GM21786 (cell line): ENCODE results near the gene RMDN2.
"Not testable (repeated sequence)": the region's sequence is repeated elsewhere in the genome, so short reads cannot be mapped to it uniquely, and the experiment has no call there.

Source experiments
- ATAC-seq: cut with Tn5 transposase; IDR thresholded peaks from one replicate; pipeline ENCODE4 v1.9.1; 2021; ENCODE audit not compliant: unreplicated experiment

RMDN2 gene

DNA sequence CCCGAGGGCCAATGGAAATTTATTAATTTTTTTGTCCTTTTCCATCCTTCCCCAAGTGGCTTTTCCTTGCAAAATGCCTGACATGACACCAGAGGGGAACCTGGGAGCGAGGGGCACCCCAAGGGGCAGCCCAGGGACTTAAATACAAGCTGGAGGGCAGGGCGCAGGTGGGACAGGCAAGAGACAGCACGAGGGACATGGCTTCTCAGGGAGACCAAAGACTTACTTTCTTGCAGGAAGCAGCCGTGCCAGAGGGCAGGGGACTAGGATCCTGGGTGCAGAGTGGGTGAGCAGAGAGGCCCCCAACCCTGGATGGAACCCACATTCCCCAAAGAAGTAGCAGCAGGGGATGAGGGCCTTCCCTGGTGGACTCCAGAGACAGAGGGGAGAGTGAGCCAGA is 5.3 kb downstream of the RMDN2 start:
- not testable (repeated sequence) for ATAC-seq

- not testable (repeated sequence) for ATAC-seq
Observed at GRCh38 chr2:37932873-37933272, 7.8 kb downstream of the RMDN2 start.

DNA sequence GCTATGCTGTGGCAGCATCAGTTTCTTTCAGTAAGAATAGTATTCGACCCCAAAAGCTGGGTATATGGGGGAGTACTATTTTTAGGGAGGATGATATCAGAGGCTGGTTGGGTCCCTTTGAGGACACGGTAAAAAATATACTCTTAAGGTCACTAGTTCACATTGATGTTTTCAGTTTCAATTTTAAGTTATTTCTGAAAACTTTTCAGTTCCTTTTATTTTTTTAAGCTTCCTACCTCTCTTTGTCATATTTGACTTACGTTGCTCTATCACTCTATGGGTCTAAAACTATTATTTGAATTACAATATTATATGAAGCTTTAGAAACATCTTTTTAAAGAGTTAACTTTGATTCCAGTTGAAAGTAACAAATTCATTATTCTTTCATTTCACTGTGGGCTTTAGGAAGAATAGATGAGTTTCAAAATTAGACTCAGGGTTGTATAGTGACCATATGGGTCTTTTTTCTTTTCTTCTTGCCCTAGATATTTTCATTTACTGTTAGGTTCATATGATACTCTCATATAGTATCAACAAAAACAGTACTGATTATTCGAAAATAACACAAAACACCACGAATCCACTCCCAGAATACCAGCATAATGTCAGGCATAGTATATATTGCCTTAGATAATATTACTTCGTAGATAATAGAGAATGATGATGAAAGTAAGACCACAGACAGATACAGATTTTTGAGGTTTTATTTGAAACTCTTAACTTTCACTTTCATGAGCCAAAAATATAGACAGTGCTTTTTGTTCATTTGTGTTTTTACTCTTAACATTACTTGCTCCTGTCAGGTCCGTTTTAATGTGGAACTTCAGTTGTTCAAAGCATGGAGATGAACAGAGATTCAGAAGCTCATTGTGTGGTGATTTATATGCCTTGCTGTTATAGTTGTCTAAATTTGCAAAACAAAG is 9.8 kb downstream of the RMDN2 start:
- peak; percentile 89 for ATAC-seq

DNA sequence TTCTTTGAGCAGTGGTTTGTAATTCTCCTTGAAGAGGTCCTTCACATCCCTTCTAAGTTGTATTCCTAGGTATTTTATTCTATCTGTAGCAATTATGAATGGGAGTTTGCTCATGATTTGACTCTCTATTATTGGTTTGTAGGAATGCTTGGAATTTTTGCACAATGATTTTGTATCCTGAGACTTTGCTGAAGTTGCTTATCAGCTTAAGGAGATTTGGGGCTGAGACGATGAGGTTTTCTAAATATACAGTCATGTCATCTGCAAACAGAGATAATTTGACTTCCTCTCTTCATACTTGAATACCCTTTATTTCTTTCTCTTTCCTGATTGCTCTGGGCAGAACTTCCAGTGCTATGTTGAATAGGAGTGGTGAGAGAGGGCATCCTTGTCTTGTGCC is 12.5 kb downstream of the RMDN2 start:
- ATAC-seq = not testable (repeated sequence)

DNA sequence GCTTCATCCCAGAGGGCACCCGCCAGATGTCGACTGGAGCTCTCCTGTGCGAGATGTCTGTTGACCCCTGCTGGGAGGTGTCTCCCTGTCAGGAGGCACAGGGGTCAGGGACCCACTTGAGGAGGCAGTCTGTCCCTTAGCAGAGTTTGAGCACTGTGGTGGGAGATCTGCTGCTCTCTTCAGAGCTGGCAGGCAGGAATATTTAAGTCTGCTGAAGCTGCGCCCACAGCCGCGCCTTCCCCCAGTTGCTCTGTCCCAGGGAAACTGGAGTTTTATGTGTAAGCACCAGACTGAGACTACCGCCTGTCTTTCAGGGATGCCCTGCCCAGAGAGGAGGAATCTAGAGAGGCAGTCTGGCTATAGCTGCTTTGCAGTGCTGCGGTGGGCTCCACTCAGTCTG is 16.2 kb downstream of the RMDN2 start:
- ATAC-seq = not testable (repeated sequence)

DNA sequence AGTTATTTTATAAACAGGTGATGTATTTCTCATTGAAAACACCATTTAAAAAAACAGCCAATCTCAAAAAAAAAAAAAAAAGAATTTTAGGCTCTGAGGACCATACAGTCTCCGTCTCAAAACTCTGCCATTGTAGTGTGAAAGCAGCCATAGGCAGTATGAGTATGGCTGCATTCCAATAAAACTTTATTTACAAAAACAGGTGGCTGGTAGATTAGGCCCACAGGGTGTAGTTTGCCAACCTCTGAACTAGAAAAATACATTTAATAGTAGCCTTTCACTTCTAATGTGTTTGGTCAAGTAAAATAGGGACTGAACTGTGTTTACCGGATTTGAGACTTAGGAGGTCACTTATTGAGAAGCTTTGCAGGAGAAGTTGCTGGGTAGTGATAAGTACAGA is 19.2 kb downstream of the RMDN2 start:
- ATAC-seq = no peak

GRCh38 chr2:37947306-37947705 is 22.2 kb downstream of the RMDN2 start:
- ATAC-seq = no peak

DNA sequence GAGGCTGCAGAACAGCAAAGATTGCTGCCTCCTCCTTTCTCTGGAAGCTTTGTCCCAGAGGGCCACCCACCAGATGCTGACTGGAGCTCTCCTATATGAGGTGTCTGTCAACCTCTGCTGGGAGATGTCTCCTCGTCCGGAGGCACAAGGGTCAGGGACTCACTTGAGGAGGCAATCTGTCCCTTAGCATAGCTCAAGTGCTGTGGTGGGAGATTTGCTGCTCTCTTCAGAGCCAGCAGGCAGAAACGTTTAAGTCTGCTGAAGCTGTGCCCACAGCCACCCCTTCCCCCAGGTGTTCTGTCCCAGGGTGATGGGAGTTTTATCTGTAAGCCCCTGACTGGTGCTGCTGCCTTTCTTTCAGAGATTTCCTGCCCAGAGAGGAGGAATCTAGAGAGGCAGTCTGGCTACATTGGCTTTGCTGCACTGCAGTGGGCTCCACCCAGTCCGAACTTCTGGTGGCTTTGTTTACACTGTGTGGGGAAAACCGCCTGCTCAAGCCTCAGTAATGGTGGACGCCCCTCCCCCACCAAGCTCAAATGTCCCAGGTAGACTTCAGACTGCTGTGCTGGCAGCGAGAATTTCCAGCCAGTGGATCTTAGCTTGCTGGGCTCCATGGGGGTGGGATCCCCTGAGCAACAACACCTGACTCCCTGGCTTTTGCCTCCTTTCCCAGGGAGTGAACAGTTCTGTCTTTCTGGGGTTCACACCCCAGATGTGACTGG is 37.1 kb downstream of the RMDN2 start:
- ATAC-seq = not testable (repeated sequence)

- not testable (repeated sequence) for ATAC-seq
Observed at GRCh38 chr2:37962740-37963121, 37.6 kb downstream of the RMDN2 start.

DNA sequence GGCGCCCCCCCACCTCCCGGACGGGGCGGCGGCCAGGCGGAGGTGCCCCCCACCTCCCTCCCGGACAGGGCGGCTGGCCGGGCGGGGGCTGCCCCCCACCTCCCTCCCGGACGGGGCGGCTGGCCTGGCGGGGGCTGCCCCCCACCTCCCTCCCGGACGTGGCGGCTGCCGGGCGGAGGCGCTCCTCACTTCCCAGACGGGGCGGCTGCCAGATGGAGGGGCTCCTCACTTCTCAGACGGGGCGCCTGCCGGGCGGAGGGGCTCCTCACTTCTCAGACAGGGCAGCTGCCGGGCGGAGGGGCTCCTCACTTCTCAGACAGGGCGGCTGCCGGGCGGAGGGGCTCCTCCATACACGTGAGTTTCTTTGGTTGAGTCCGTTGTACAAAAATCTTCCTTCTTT is 38.8 kb downstream of the RMDN2 start:
- ATAC-seq = not testable (repeated sequence)

DNA sequence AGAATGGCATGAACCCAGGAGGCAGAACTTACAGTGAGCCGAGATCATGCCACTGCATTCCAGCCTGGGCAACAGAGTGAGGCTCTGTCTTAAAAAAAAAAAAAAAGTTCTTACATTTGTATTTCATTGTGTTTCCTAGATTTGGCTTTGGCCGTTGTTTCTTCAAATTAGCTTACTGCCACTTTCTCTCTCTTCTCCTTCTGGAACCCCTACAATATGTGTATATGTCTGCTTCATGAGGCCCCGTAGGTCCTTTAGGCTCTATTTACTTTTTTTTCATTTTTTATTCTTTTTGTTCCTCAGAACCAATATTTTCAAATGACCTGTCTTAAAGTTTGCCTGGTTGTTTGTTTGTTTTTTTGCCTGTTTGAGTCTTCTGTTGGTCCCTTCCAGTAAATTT is 41.2 kb downstream of the RMDN2 start:
- ATAC-seq = no peak

DNA sequence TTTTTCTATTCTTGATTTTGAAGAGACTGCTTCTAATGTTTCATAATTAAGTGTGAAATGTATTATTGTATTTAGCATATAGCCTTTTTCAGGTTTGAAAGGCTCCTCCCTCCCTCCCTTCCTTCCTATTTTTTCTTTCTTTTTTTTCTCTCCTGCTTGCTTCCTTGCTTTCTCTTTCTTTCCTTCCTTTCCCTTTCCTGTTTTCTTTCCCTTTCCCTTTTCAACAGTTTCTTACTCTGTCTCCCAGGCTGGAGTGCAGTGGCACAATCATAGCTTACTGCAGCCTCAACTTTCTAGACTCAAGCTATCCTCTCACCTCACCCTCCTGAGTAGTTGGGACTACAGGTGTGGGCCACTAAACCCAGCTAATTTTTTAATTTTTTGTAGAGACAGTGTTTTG is 44.6 kb downstream of the RMDN2 start:
- ATAC-seq = no peak

- no peak for ATAC-seq
Observed at GRCh38 chr2:37971971-37972370, 46.9 kb downstream of the RMDN2 start.

GRCh38 chr2:37973615-37974353 is 48.7 kb downstream of the RMDN2 start:
- ATAC-seq = no peak

DNA sequence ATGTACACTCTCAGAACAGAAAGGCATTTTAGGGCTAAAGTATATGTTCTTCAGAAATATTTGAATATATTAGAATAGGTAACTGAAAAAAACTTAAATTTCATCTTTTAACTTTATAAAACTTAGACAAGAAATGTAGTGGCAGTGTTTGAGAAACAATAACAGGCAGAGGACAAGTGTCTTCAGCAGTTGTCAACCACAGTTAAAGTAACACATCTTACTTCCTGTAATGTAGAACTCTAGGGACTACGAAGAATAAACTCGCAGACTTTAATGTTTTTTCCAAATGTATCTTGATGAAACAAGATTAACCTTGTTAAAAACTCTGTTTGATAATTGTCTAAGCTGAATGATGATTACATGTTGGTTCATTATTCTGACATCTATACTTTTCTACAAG is 50.7 kb downstream of the RMDN2 start:
- ATAC-seq = no peak

DNA sequence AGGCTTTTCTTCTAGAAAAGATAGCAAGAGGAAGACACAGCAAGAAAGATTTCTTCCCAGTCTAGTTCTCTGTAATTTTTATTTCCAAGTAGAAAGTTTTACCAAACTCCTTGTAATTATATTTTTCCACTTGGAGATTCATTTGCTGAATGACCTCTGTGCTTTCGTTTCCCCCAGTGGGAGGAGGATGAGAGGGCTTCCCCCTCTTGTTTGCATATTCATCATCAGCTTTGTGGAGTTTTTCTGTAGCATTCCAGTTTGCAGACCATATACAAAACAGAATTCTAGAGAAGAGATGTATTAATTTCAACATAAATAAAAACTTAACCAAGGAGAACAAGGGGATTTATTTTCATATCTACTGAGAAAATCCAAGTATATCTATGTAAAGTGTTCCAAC is 51.3 kb downstream of the RMDN2 start:
- no peak for ATAC-seq

- no peak for ATAC-seq
Observed at GRCh38 chr2:37982147-37982582, 57.1 kb downstream of the RMDN2 start.

GRCh38 chr2:37982847-37983246 is 57.8 kb downstream of the RMDN2 start:
- ATAC-seq = no peak

- no peak for ATAC-seq
Observed at GRCh38 chr2:37983719-37984118, 58.6 kb downstream of the RMDN2 start.

GRCh38 chr2:37984176-37984575 is 59.1 kb downstream of the RMDN2 start:
- ATAC-seq = no peak

DNA sequence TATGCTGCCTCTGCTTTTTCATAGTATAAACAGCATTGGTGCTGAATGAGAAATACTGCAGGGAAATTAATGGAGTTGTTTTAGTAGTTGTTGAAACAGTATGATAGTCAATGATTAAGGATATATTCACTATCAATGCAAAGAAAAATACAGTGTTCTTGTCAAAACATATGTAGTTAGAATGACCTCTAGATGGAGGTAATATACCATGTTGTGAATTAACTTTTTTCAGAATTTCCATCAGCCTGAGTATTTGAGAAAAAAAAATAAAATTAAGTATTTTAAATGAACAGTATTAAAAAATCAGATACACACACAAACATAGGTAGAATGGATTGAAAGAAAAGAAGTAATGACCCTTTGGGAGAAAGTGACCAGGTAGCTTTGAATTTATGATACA is 59.5 kb downstream of the RMDN2 start:
- no peak for ATAC-seq
